GM21381 (cell line): ENCODE measurements around the gene SEMA6A.

Experiments
- ATAC-seq: cut with Tn5 transposase; IDR thresholded peaks from one replicate; pipeline ENCODE4 v1.9.1; 2021; ENCODE audit warnings: mild to moderate bottlenecking, moderate library complexity; ENCODE audit not compliant: unreplicated experiment

SEMA6A gene, protein sequence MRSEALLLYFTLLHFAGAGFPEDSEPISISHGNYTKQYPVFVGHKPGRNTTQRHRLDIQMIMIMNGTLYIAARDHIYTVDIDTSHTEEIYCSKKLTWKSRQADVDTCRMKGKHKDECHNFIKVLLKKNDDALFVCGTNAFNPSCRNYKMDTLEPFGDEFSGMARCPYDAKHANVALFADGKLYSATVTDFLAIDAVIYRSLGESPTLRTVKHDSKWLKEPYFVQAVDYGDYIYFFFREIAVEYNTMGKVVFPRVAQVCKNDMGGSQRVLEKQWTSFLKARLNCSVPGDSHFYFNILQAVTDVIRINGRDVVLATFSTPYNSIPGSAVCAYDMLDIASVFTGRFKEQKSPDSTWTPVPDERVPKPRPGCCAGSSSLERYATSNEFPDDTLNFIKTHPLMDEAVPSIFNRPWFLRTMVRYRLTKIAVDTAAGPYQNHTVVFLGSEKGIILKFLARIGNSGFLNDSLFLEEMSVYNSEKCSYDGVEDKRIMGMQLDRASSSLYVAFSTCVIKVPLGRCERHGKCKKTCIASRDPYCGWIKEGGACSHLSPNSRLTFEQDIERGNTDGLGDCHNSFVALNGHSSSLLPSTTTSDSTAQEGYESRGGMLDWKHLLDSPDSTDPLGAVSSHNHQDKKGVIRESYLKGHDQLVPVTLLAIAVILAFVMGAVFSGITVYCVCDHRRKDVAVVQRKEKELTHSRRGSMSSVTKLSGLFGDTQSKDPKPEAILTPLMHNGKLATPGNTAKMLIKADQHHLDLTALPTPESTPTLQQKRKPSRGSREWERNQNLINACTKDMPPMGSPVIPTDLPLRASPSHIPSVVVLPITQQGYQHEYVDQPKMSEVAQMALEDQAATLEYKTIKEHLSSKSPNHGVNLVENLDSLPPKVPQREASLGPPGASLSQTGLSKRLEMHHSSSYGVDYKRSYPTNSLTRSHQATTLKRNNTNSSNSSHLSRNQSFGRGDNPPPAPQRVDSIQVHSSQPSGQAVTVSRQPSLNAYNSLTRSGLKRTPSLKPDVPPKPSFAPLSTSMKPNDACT

DNA sequence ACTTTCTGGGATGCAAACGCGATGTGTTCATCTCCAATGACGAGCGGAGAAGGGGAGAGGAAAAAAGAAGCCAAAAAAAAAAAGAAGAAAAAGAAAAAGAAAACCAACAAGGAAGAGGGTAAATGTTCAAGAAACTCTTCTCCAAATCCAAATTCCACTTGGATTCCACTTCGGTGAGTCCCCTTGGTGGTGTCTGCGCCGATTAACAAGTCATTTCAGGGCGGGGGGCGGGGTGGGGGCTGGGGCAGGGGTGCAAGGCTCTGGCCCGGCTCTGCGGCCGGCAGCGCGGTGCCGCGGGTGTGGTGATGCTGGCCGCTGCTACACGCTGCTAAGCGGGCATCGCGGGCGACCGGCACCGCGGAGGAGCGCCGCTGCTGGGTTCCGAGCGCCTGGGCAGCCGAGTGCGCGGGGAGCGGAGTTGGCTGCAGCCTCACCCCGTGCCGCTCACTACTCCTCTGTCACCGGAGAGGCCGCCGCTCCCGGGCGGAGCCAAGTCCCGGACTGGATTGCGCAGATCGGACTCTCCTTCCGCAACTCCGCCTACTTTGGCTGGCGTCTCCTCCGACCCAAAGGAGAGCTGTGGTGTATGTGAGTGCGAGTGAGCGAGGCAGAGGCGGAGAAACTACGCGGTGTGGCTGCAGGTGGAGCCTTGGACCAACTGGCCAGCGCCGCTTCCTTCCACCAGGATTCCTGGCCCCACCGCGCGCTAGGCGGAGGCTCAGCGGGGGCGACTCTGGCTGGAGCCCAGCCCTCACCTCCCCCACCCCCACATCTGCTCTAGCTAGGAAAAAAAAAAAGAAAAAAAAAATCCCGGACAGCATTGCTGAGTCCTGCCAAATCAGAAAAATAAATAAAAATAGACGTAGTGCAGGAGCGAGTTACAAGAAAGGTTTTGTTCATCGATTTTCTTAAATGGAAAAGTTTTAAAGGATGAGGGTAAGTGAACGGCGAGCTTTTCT is at the start of gene SEMA6A:
SEMA6A (minus strand) TSS at position 457 of the 959 bp plus-strand sequence. CDS start 69,879 bp downstream, outside the sequence.
- peak; percentile 51 for ATAC-seq

DNA sequence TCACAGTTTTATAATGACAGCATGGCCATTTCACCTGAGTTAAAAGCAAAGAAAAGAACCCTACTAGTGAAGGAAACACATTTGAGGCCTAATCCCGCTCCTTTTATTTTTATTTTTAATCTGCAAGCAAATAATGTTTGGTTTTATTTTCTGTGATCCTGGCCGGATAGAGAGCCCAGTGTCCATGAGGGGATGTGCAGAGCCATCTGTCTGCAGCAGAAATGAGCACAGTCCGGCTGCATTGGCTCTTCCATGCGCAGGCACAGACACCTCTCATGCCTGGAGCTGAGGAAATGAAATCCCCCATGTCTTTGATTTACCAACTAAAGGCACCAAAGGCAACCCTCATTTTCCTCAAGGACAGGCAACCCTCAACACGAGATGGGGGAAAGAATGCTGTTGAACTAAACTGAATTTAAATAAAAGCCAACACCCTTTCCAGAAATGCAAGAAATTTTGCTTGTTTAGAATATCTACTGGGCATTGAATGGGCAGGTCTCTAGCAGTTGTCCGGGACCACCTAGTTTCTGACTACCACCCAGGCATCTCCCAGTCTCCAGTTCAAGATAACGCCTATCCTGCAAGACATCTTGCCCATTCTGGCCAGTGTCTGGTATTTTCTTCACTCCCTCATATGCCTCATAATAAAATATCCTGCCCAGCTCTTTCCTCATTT is 47.9 kb upstream of the SEMA6A start:
- no peak for ATAC-seq

DNA sequence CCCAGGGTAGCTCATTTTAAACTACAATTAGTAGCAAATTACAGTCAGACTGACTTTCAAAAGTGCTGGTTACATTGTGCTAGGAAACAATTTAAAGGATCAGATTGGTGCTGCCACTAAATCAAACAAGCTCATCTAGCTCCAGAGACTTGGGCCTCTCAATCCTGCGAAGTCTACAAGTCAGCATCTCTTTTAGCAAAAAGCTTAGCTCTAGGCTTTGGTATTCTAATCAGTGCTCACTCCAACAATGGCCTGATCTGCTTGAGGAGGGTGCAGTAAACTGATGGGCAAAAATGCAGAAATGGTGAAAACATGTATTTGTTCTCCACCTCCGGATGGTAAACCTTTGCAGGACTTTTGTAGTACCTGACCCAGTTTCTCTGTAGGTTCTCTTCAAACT is 47.0 kb upstream of the SEMA6A start:
- no peak for ATAC-seq

DNA sequence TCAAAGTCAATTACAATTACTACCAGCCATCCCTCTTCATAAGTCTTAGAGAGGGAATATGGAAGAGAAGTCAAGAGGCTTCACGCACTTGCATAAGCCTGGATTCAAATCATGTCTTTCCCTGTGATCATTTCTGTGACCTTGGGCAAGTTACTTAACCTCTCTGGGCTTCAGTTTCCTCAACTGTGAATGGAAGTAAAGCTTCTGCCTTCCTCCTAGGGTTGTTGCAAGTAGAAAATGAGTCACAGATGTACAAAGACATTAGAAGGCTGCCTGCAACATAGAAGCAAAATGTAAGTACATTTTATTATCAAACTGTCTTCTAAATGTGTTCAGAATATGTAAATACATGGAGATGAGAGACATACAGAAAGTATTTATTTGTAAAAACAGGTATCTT is 42.3 kb upstream of the SEMA6A start:
- ATAC-seq, result no peak

DNA sequence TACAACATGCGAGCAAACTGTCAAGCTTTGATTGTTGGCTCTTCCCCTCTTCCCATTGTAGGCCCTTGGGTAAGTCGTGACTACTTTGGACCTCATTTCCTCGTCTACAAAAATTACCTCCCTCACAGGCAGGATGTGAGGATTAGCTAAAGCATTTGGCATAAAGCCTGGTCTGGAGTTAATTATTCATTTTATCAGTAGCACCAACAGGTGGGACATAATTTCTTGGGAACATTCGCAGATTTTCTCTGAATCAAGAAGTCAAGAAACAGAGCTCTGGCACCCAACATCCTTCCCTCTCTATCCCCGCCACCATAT is 39.9 kb upstream of the SEMA6A start:
- no peak for ATAC-seq

DNA sequence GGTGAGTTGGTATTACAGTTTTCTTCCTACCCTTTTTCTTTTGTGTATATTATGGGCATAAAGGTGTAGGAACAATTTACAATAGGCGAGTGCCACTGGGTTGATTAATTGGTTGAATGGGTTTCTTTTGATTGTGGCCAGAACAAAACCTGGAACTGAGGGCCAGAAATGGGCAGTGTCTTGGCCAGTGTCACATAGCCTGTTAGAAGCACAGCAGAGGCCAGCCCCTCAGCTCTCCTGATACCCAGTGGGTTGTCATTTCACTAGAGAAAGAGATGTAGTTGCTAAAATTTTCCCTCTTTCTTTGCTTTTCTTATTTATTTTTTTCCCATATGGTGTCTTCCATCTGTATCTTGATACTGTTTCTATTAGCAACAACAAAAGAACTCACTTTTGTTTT is 38.8 kb upstream of the SEMA6A start:
- peak; percentile 21 for ATAC-seq

DNA sequence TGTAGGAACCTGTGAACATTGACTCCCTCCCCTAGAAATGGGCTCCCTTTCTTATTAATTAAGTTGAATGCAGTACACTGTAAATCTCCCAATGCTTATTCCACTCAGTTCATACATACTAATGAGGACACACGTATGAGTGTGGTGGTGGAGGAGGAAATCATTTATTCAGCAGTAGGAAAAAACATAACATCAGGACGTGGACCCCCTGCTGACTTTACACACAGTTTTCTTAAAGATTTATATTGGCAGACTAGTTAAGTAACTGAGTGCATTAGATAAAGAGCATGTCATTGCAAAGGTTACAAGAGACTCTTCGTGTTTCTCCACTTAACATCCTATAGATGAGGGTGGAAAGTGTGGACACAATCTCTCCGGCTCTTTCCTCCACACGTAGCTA is 37.8 kb upstream of the SEMA6A start:
- no peak for ATAC-seq

DNA sequence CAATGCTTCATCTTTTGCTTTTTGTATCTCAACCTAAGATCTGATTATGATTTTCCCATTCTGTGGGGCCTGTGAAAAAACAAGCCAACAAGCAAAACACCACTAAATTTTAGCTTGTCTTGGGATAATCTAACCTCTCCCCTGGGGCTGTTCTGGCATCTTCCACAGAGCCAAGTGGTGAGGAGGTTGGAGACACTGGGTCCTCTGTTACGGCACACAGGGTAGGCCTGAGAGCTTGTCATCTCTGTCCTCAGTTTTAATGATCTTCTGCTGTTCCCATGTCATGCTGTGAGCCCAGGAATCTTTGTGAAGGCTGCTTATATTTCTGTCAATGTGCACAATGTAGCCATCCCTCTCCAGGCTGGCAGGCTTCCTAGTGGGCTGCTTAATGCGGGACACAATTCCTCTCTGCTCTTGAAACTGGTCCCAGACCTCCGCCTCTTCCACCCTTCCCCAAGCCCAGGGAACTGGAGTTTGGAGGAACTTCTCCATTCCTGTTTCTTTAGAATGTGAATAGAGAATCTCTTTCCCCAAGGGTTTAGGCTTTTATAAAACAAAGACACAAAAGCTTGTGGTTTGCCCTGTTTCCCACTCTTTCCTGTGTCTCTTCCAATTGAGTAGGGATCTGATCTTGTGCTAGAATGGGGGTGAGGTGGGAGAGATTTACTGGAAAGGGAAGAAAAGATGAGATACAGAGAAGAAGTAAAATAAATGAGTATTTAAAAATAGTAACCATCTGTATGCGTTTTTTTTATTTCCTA is 30.9 kb upstream of the SEMA6A start:
- no peak for ATAC-seq

DNA sequence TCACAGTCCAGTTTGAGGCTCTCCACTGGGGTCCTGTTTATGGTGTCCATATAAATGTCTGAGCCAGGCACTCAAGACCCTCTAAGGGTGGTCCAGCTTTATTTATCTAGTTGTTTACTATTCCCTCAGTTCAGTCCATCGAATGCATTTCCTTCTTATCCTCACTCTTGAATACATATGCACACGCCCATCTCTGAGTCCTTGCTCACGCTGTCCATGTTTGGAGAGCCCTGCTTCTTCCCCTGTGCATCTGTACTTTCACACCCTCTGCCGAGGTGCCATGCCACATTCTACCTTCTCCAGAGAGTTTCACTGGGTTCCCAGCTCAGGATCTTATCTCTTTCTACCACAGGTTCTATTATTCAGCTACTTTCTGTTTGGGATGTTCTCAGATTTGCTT is 30.2 kb upstream of the SEMA6A start:
- ATAC-seq, result no peak

DNA sequence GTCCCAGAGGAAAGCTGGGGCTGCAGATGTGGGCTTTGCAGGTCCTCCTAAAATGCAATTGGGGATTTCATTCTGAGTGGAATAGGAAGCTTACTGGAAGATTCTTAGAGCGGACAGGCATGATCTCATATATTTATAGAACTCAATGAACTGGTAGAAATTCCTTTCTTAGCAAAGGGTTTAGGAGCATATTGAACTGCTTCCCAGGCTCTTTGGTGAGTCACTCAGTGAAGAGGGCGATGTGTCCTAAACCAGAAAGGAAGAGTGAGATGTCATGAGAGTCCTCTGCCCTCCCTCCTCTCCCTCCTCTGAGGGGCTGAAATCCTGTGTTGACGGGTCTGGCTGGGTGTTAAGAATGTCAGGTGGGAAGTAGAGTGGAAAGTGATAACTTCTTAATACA is 26.3 kb upstream of the SEMA6A start:
- no peak for ATAC-seq

DNA sequence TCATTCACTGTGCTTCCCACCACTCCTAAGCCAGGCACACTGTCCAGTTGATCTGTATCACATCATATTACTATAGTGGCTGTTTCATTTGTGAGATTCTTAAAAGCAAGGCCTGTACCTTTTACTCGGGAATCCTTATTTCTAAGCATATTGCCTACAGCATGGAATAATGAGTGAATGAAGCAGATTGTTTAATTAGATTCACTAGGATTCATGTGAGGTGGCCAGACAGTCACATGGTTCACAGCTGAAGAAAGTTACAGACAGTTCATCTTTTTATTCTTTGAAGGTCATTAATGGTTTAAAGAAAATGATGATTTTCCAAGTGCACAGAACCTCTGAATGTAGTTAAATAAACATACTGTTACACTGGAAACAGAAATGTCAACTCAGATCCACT is 24.3 kb upstream of the SEMA6A start:
- ATAC-seq, result no peak

DNA sequence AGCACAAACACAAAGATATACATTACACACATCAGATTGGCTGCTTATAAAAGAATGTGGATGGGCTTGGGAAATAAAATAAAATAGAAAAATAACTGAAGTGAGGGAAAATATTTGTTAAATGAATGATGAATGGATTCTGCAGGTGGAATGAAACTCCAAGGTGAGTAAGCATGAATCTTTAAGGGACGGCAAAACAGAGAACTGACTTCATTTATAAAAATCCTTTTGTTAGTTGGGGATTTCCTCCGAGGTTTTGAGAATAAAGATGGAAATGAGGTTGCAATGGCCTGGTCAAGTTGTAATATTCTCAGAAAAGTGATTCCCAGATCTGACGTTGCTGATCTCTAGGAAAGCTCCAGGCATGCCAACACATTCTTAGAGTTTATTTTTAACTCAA is 20.9 kb upstream of the SEMA6A start:
- no peak for ATAC-seq

DNA sequence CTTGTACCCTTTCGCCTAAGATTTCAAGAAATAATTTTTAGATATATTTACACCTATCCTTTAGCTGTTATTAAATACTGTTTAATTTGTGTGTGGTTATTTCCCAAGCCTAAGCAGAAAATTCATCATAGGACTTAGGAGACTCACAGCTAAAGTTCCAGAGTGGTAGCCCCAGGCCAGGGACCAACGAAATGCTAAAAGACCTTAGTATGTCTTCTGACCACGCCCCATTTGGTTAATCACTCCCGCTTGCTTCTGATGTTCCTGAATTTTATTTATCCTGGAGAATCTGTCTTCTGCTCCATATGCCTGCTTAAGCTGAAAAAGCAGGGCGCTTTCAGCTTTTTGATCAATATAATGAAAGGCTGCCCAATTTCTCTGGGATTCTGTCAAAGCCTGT is 18.7 kb upstream of the SEMA6A start:
- ATAC-seq, result no peak

DNA sequence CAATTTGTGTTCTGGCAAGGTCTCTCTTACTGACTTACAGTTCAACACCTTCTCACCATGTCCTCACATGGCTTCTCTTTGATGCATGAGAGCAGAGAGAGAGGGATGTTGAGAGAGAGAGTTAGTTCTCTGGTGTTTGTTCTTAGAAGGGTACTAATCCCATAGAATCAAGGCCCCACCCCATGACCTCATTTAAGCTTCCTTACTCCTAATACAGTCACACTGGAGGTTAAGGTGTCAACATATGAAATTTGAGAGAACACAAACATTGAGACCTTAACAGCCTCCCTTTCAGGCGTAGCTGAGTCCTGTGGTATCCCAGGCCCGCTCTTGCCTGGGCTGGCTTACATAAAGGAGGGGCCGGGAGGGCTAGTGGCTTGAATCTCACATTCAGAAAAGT is 10.6 kb upstream of the SEMA6A start:
- ATAC-seq, result no peak

DNA sequence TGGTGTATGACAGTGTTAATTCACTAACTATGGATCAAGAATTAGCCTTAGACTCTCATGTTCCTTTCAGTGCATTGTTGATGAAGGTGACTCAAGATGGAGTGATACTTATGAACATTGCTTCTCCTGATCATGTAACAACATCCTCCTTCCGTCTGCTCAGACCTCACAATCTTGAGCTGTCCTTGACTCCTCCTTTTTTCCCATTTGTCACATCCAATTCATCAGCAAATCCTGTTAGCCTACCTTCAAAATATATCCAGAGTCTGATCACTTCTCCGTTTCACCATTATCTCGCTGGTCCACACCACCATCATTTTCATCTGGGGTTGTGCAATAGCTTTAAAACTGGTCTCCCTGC is 9.2 kb upstream of the SEMA6A start:
- no peak for ATAC-seq

DNA sequence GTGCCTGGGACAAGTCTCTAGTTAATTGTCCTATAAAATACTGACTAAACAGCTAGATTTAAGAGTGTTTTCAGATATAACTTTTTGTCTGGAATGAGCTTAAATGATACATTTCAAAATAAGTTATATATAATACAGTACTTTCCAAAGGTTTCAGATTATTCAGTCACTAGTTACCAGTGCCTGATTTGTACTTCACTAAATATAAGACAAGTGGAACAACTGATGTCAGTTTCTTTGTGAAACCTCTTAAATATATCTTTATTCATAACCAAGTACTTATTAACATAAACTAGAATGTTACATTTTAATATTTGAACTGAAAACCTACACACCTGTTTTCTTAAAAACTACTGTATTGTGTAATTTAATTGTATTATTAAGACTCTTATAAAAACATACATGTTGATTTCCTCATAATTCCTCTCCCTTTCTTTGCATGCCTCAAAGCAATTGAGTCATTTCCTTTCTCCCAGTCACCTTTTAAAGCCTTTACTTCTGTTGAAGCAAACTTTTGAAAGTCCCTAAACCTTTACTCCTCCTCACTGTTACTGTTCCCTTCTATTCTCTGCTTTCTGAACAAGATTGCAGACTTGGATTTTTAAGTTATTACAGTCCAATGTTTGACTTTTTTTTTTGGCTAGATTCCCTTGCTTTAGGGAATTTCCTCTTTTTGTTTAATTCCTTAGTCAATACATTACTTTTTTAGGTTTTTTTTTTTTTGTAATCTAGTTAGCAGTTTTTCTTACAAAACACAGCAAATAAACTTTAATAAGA is 8.7 kb upstream of the SEMA6A start:
- ATAC-seq, result no peak

DNA sequence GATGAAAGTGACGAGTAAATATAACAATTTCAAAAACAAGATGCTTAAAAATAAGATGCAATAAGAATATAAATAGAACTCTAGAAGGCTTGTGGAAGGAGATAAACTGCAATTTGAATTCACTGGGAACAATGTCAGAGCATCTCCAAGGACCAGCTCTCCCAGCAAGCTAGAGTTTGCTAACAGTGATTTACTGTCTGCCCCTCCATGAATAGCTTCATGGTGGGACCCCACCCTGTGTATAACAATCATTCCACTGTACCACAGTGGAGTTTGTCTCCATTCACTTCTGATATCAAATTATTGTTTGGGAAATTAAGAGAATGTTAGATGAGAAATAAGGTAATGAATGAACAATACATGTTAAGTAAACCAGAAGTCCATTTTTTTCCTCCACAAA is 7.3 kb upstream of the SEMA6A start:
- ATAC-seq, result no peak

DNA sequence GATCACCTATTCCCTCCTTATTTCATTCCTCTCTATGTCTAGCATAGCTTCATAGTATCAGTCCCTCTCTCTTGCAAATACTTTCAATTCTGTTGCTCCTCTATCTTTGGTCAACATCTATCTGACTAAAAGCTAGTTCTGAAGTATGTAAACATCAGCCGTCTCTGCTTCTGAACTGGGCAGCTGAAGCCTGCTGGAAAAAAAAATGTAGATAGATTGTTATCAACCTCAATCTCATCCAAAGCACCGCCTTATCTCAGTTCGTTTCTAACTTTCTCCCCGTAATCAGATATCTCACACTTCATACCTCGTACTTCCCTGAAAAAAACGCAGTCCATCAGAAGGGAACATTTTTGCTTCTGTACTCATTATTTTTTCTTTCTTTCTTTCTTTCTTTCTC is 4.5 kb upstream of the SEMA6A start:
- ATAC-seq, result no peak

DNA sequence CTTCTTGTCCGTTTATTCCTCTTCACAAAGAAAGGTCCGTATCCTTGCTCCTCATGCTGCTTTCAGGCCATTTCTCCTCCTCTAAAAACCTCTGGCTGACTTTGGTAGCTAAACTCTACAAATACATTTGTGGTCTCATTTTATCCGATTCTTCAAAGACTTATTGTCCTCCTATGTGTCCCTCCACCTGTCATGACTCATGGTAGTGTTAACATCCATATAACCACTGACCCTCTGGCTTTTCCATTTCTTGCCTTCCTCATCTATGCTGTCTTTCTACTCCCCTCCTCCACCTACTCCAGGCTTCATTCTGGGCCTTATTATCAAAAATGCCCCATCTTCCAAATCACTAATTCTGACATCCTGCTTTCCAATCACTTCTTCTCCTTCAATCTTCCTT is 4.1 kb upstream of the SEMA6A start:
- no peak for ATAC-seq
